ENCODE measurements around the gene CEP152.

DNA sequence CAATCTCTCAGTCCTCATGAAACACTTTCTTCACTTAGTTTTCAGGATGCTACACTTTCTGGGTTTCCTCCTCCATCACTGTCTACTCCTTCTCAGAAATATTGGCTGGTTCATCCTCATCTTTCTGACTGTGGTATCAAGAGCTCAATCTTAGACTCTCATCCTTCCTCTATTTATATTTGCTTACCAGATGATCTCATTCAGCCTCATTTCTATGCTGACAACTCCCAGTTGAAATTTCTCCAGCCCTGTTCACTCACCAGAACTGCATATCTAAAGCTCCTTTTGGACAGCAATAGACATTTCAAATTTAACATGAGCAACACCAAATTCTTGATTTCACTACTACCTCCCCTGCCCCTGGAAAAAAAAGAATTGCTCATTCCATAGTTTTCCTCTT lies 117.4 kb downstream of the CEP152 start:
- TF ChIP-seq POLR2A (IDR thresholded peaks at IDR 0.05) = no peak
- TF ChIP-seq, protein P1, sequence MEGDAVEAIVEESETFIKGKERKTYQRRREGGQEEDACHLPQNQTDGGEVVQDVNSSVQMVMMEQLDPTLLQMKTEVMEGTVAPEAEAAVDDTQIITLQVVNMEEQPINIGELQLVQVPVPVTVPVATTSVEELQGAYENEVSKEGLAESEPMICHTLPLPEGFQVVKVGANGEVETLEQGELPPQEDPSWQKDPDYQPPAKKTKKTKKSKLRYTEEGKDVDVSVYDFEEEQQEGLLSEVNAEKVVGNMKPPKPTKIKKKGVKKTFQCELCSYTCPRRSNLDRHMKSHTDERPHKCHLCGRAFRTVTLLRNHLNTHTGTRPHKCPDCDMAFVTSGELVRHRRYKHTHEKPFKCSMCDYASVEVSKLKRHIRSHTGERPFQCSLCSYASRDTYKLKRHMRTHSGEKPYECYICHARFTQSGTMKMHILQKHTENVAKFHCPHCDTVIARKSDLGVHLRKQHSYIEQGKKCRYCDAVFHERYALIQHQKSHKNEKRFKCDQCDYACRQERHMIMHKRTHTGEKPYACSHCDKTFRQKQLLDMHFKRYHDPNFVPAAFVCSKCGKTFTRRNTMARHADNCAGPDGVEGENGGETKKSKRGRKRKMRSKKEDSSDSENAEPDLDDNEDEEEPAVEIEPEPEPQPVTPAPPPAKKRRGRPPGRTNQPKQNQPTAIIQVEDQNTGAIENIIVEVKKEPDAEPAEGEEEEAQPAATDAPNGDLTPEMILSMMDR (IDR thresholded peaks at IDR 0.05) = no peak

All from tibial nerve (tissue), 3 donors.